CD4-positive, alpha-beta T cell (primary cell): Measurements from ENCODE around the gene RIOK3. TPM values are rescaled to one million over a fixed set of nuclear protein-coding genes. Genes with fewer than 3 reads are reported as not detected.
A peak's percentile ranks its signal among the peaks of the same experiment; 100 is the strongest.

Experiments used
- ATAC-seq: fragments of 200-7000 bp; cut with Tn5 transposase; one replicate; pipeline ENCODE4 v1.10.0; 2022; ENCODE audit warnings: mild to moderate bottlenecking; ENCODE audit not compliant: poor library complexity
- CTCF ChIA-PET: fragments of 350-600 bp; sonication (Branson Sonifier 250); formaldehyde crosslinking; loops from one replicate; lab custom pipeline; 2021; ENCODE audit warnings: antibody characterized with exemption, inconsistent platforms; lab: Charles Lee
- POLR2A ChIA-PET: fragments of 350-600 bp; sonication (Branson Sonifier 250); formaldehyde crosslinking; loops from one replicate; lab custom pipeline; 2021; ENCODE audit warnings: antibody characterized with exemption, inconsistent platforms; lab: Charles Lee
- DNase-seq, 14 experiments: peaks; one replicate each; pipeline ENCODE4 v3.0.0-alpha.2; 2013 to 2020; ENCODE audit warnings: mixed read lengths in 2 of 14
- H3K27ac ChIP-seq, 2 donors: one replicate each; pipeline versions ENCODE4 v1.5.1 to v1.7.0; 2013; ENCODE audit warnings: low read length in 2 of 2, low read depth in 1 of 2, mild to moderate bottlenecking in 1 of 2
- H3K27me3 ChIP-seq, 2 experiments: 1 replicate in 1 of 2; 2 replicates in 1 of 2; pipeline versions ENCODE4 v1.6.1 to v1.7.0; 2013; ENCODE audit warnings: low read length in 2 of 2, control low read depth in 1 of 2, mild to moderate bottlenecking in 1 of 2, moderate library complexity in 1 of 2; ENCODE audit not compliant: insufficient read depth in 2 of 2, control insufficient read depth in 1 of 2
- H3K36me3 ChIP-seq: one replicate; pipeline ENCODE4 v1.6.1; 2013; ENCODE audit warnings: low read length, control low read depth; ENCODE audit not compliant: insufficient read depth
- H3K4me1 ChIP-seq: one replicate; pipeline ENCODE4 v1.6.1; 2013; ENCODE audit warnings: low read length, control low read depth; ENCODE audit not compliant: insufficient read depth
- H3K4me3 ChIP-seq: one replicate; pipeline ENCODE4 v1.5.1; 2013; ENCODE audit warnings: mild to moderate bottlenecking, low read length, moderate library complexity
- H3K9me3 ChIP-seq, 2 experiments: 1 replicate in 1 of 2; 2 replicates in 1 of 2; pipeline versions ENCODE4 v1.6.1 to v1.7.0; 2013; ENCODE audit warnings: low read length in 2 of 2, mild to moderate bottlenecking in 2 of 2, control low read depth in 1 of 2, moderate library complexity in 1 of 2; ENCODE audit not compliant: control insufficient read depth in 1 of 2, insufficient read depth in 1 of 2
- H3K27ac Mint-ChIP-seq: one replicate; pipeline ENCODE4 v1.8.0; 2020; ENCODE audit warnings: mixed read lengths
- H3K27me3 Mint-ChIP-seq: one replicate; pipeline ENCODE4 v1.8.0; 2021; ENCODE audit warnings: mixed read lengths
- H3K36me3 Mint-ChIP-seq: one replicate; pipeline ENCODE4 v1.8.0; 2021; ENCODE audit warnings: low read depth, mixed read lengths
- H3K4me1 Mint-ChIP-seq: one replicate; pipeline ENCODE4 v1.8.0; 2021; ENCODE audit warnings: low read depth, mixed read lengths
- H3K4me3 Mint-ChIP-seq: one replicate; pipeline ENCODE4 v1.8.0; 2020; ENCODE audit warnings: mild to moderate bottlenecking, mixed read lengths
- H3K9me3 Mint-ChIP-seq: one replicate; pipeline ENCODE4 v1.8.0; 2020; ENCODE audit warnings: mixed read lengths
- CTCF ChIP-seq: fragments of 200-600 bp; IDR thresholded peaks from one replicate; pipeline ENCODE4 v1.8.0; 2022; ENCODE audit warnings: antibody characterized with exemption, mild to moderate bottlenecking
- intact Hi-C, 2 experiments: fragments of 100-400 bp; cut with DNase I in 1 of 2; cut with micrococcal nuclease in 1 of 2; formaldehyde crosslinking; loops; one replicate each; pipeline versions ENCODE4 v1.15.1 to v1.9.0; 2023 to 2025; cut with DNase I, micrococcal nuclease
- total RNA-seq, 174 experiments: library from RNA in 2 of 174; stranded (reverse) in 2 of 174; gene quantifications; one replicate each; pipeline ENCODE4 v1.2.3 and lab custom pipeline; 2021 to 2026

RIOK3 gene
- total RNA-seq, 2 experiments from 2014 or later, result 151 to 153 TPM

DNA sequence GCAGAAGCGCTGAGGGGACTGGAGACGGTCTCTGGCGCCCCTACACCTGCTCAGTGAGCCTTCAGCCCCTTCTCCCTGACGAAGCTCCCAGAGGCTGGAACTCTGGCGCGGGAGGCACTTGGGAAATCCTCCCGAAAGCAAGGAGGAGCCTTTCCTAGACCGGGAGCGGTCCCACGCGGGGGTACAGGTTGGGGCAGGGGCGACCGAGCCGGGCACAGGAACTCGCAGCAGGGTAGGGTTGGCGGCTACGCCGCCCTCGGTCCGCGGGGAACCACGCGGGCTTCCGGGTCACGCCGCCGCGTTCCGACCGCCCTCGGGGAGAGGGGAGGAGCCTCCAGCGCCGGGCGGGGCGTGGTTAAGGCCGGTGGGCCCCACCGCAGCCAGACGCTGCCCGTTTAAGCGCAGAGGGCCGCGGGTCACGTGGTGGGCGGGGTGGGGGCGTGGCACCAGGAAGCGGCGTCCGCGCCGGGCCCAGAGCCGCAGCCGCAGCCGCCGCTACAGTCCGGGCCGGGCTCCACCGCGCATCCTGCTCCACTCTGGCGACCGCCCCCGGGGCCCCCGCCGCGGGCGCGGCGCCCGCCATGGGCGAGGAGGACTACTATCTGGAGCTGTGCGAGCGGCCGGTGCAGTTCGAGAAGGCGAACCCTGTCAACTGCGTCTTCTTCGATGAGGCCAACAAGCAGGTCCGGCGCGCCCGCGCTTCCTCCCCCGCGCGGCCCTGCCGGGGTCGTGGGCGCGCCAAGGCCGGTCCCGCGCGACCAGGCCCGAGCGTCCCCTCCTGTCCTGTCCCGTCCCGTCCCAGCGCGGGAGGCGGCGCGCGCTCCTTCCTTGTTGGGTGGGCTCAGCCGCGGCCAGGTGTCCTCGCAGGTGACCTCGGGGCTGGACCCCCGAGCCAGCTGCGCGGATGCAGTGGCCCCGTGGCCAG, 50.2 kb downstream of the RIOK3 start, which contains the start of gene RMC1:
TSS of gene RMC1 (plus strand) at position 474 of the 925 bp plus-strand sequence. CDS start at position 582, 108 bp downstream.
- Histone ChIP-seq H3K27ac (peak within 1 kb of the TSS; percentile 86 to 89), H3K36me3 (peaks cover 23% of the 10 kb centered on the region), H3K9me3 (no peaks in the 10 kb centered on the region), H3K4me3 (peak within 1 kb of the TSS; percentile 76), H3K4me1 (peaks cover 45% of the 10 kb centered on the region), H3K27me3 (no peaks in the 10 kb centered on the region)
- no peaks in the 10 kb centered on the region for H3K27me3 Mint-ChIP-seq
- H3K27ac Mint-ChIP-seq, result peak within 1 kb of the TSS; percentile 91
- TF ChIP-seq CTCF, result no peak
- peak; percentile 92 to 99 (median 97) for DNase-seq
- H3K4me3 Mint-ChIP-seq, result peak within 1 kb of the TSS; percentile 91
- peaks cover 51% of the 10 kb centered on the region for H3K4me1 Mint-ChIP-seq
- peak; percentile 89 for ATAC-seq
- CTCF ChIA-PET, result interaction anchor here (0.7 to 2.3 kb wide), 2 partner anchors 13 to 15 kb away, joined by 3 to 8 read pairs; no protein-coding TSS in a partner anchor
- intact Hi-C loops, result loop anchor here (1.0 to 10.0 kb wide), 7 partner anchors 50 to 1901 kb away; partner anchors contain the start of genes NPC1 (in 2 of the 2), CABLES1 (in 1 of the 2), ESCO1 (in 1 of the 2) and RIOK3 (in 1 of the 2)
- peaks cover 36% of the 10 kb centered on the region for H3K36me3 Mint-ChIP-seq
- POLR2A ChIA-PET, result interaction anchor here (2.3 to 2.4 kb wide), 3 partner anchors 15 to 83 kb away, joined by 11 to 20 read pairs (median 12); partner anchors contain the start of genes NPC1 and RIOK3
- H3K9me3 Mint-ChIP-seq, result no peaks in the 10 kb centered on the region

DNA sequence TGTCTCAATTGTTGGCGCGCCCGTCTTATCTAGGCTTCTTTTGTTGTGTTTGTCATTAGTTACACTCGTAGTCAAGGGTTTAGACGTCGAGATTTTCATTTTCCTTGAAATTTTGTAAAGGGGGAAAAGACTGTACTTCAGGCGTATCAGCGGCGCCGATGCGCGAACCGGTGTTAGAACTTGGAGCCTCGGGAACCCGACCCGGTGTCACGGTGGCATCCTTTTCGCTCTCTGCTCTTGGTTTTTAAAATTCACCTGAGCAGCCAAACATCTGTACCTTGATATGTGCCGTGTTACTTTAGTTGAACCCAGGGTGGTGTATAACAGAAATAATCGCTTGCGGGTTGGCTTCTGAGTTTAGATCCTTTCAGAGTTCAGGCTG, 50.9 kb downstream of the RIOK3 start:
- Histone ChIP-seq H3K27me3 (no peaks in the 10 kb centered on the region), H3K9me3 (no peaks in the 10 kb centered on the region), H3K27ac (peak overlapping the region; percentile 57 to 69), H3K4me1 (peaks cover 42% of the 10 kb centered on the region), H3K36me3 (peaks cover 30% of the 10 kb centered on the region), H3K4me3 (peak overlapping the region; percentile 76)
- Mint-ChIP-seq H3K4me3 (peak overlapping the region; percentile 91), H3K27ac (peak overlapping the region; percentile 87), H3K4me1 (peaks cover 47% of the 10 kb centered on the region), H3K27me3 (no peaks in the 10 kb centered on the region), H3K36me3 (peaks cover 43% of the 10 kb centered on the region), H3K9me3 (no peaks in the 10 kb centered on the region)
- DNase-seq (peak in 4 of 14 experiments; percentile 19 to 44 (median 30)), ATAC-seq (no peak)
- intact Hi-C loops, result loop anchor here (1.0 to 10.0 kb wide), 7 partner anchors 51 to 1902 kb away; partner anchors contain the start of genes NPC1 (in 2 of the 2), CABLES1 (in 1 of the 2), ESCO1 (in 1 of the 2) and RIOK3 (in 1 of the 2)
- TF ChIP-seq CTCF, result no peak
- CTCF ChIA-PET, result interaction anchor here (2.3 kb wide), 1 partner anchor 12 kb away, joined by 8 read pairs; no protein-coding TSS in a partner anchor
- POLR2A ChIA-PET, result interaction anchor here (0.6 to 2.4 kb wide), 4 partner anchors 16 to 83 kb away, joined by 3 to 20 read pairs (median 12); partner anchors contain the start of genes NPC1 and RIOK3

GRCh38 chr18:23504720-23505119, 51.6 kb downstream of the RIOK3 start:
- H3K9me3 Mint-ChIP-seq, result no peaks in the 10 kb centered on the region
- Histone ChIP-seq H3K4me3 (peak overlapping the region; percentile 76), H3K9me3 (no peaks in the 10 kb centered on the region), H3K27ac (no peak overlapping the region), H3K27me3 (no peaks in the 10 kb centered on the region), H3K4me1 (peaks cover 38% of the 10 kb centered on the region), H3K36me3 (peaks cover 34% of the 10 kb centered on the region)
- H3K27ac Mint-ChIP-seq, result peak overlapping the region; percentile 87
- POLR2A ChIA-PET, result interaction anchor here (0.6 to 2.3 kb wide), 5 partner anchors 16 to 52 kb away, joined by 3 to 20 read pairs (median 3); partner anchors contain the start of gene RIOK3
- DNase-seq (peak in 3 of 14 experiments; percentile 36 to 47 (median 46)), ATAC-seq (no peak)
- intact Hi-C loops, result loop anchor here (5.0 to 10.0 kb wide), 5 partner anchors 83 to 1902 kb away; partner anchors contain the start of genes CABLES1 (in 1 of the 2), ESCO1 (in 1 of the 2), NPC1 (in 1 of the 2) and TTC39C (in 1 of the 2)
- peaks cover 45% of the 10 kb centered on the region for H3K4me1 Mint-ChIP-seq
- peaks cover 44% of the 10 kb centered on the region for H3K36me3 Mint-ChIP-seq
- H3K27me3 Mint-ChIP-seq, result no peaks in the 10 kb centered on the region
- TF ChIP-seq CTCF, result no peak
- H3K4me3 Mint-ChIP-seq, result peak overlapping the region; percentile 91
- CTCF ChIA-PET, result interaction anchor here (1.2 kb wide), 1 partner anchor 11 kb away, joined by 4 read pairs; no protein-coding TSS in a partner anchor
